ENCODE results near the gene OR51F1.
"Not testable (repeated sequence)": the region's sequence is repeated elsewhere in the genome, so short reads cannot be mapped to it uniquely, and the experiment has no call there.

The OR51F1 gene, protein sequence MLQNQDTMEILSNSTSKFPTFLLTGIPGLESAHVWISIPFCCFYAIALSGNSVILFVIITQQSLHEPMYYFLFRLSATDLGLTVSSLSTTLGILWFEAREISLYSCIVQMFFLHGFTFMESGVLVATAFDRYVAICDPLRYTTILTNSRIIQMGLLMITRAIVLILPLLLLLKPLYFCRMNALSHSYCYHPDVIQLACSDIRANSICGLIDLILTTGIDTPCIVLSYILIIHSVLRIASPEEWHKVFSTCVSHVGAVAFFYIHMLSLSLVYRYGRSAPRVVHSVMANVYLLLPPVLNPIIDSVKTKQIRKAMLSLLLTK

GRCh38 chr11:4769838-4770237 lies at the start of gene OR51F1:
Gene OR51F1, minus strand, starts transcription at chr11:4769938. Its CDS starts 0 bp downstream, at chr11:4769938.
- Mint-ChIP-seq H3K4me3 (no peak within 1 kb of the TSS), H3K27me3 (ENCODE audit: low read depth, poor library complexity) (peaks cover 4% of the 10 kb centered on the region), H3K36me3 (ENCODE audit: low read depth) (no peaks in the 10 kb centered on the region), H3K4me1 (no peaks in the 10 kb centered on the region), H3K27ac (no peak within 1 kb of the TSS), H3K9me3 (no peaks in the 10 kb centered on the region)
- DNase-seq = no peak
- TF ChIP-seq, protein P1, sequence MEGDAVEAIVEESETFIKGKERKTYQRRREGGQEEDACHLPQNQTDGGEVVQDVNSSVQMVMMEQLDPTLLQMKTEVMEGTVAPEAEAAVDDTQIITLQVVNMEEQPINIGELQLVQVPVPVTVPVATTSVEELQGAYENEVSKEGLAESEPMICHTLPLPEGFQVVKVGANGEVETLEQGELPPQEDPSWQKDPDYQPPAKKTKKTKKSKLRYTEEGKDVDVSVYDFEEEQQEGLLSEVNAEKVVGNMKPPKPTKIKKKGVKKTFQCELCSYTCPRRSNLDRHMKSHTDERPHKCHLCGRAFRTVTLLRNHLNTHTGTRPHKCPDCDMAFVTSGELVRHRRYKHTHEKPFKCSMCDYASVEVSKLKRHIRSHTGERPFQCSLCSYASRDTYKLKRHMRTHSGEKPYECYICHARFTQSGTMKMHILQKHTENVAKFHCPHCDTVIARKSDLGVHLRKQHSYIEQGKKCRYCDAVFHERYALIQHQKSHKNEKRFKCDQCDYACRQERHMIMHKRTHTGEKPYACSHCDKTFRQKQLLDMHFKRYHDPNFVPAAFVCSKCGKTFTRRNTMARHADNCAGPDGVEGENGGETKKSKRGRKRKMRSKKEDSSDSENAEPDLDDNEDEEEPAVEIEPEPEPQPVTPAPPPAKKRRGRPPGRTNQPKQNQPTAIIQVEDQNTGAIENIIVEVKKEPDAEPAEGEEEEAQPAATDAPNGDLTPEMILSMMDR (IDR thresholded peaks at IDR 0.05) = no peak

DNA sequence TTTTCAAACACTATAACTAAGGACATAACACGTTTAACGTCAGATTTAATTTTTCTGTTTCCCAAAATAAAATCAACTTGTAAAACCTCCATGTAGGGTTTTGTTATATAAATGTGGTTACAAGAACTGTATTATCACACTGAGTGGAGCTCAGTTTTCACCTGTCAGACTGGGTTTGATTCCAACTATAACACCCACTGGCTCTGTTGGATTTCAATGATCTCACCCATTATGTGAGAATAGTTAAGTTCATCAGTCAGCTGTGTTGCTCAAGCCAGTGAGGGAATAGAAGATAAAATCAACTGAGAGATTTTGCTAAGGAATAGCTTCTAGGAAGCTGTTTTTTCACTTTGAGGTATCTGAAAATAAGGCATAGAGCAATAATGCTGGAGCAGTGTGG lies 39.5 kb upstream of the OR51F1 start:
- no peaks in the 10 kb centered on the region for H3K36me3 Mint-ChIP-seq (ENCODE audit: low read depth)

GRCh38 chr11:4808476-4808875 lies 38.7 kb upstream of the OR51F1 start:
- DNase-seq = no peak
- no peak overlapping the region for H3K4me3 Mint-ChIP-seq
- H3K9me3 Mint-ChIP-seq = no peaks in the 10 kb centered on the region
- peaks cover 11% of the 10 kb centered on the region for H3K4me1 Mint-ChIP-seq
- TF ChIP-seq, protein P1 (IDR thresholded peaks at IDR 0.05) = no peak
- no peaks in the 10 kb centered on the region for H3K36me3 Mint-ChIP-seq (ENCODE audit: low read depth)
- H3K27me3 Mint-ChIP-seq (ENCODE audit: low read depth, poor library complexity) = peaks cover 3% of the 10 kb centered on the region
- H3K27ac Mint-ChIP-seq = no peak overlapping the region

More for the DNA sequence above, 39.5 kb upstream of the OR51F1 start:
- Mint-ChIP-seq H3K4me1 (peaks cover 11% of the 10 kb centered on the region), H3K27me3 (ENCODE audit: low read depth, poor library complexity) (no peaks in the 10 kb centered on the region), H3K9me3 (no peaks in the 10 kb centered on the region), H3K27ac (no peak overlapping the region), H3K4me3 (no peak overlapping the region)
- TF ChIP-seq, protein P1 (IDR thresholded peaks at IDR 0.05) = no peak
- DNase-seq = no peak

- no peaks in the 10 kb centered on the region for H3K4me1 Mint-ChIP-seq
- no peaks in the 10 kb centered on the region for H3K9me3 Mint-ChIP-seq
- TF ChIP-seq, protein P1 (IDR thresholded peaks at IDR 0.05) = no peak
- H3K27me3 Mint-ChIP-seq (ENCODE audit: low read depth, poor library complexity) = peaks cover 9% of the 10 kb centered on the region
- no peak for DNase-seq
- H3K36me3 Mint-ChIP-seq (ENCODE audit: low read depth) = no peaks in the 10 kb centered on the region
- no peak within 1 kb of the TSS for H3K27ac Mint-ChIP-seq
- no peak within 1 kb of the TSS for H3K4me3 Mint-ChIP-seq
Measured at GRCh38 chr11:4804280-4804679, 34.5 kb upstream of the OR51F1 start, which contains the start of gene OR52R1. Gene OR52R1, minus strand, starts transcription at chr11:4804380. Its CDS starts 0 bp downstream, at chr11:4804380.

- DNase-seq; H3K9me3 Mint-ChIP-seq; H3K36me3 Mint-ChIP-seq (ENCODE audit: low read depth); H3K4me3 Mint-ChIP-seq; H3K4me1 Mint-ChIP-seq; H3K27ac Mint-ChIP-seq: not testable (repeated sequence)
- H3K27me3 Mint-ChIP-seq (ENCODE audit: low read depth, poor library complexity) = peaks cover 15% of the 10 kb centered on the region
Measured at GRCh38 chr11:4801316-4801715, 31.6 kb upstream of the OR51F1 start.

- peaks cover 18% of the 10 kb centered on the region for H3K27me3 Mint-ChIP-seq (ENCODE audit: low read depth, poor library complexity)
- no peaks in the 10 kb centered on the region for H3K4me1 Mint-ChIP-seq
- DNase-seq = no peak
- no peak overlapping the region for H3K27ac Mint-ChIP-seq
- TF ChIP-seq, protein P1 (IDR thresholded peaks at IDR 0.05) = no peak
- H3K9me3 Mint-ChIP-seq = no peaks in the 10 kb centered on the region
- no peak overlapping the region for H3K4me3 Mint-ChIP-seq
- H3K36me3 Mint-ChIP-seq (ENCODE audit: low read depth) = no peaks in the 10 kb centered on the region
Measured at GRCh38 chr11:4798427-4799183, 28.9 kb upstream of the OR51F1 start.
